Measurements from ENCODE around the gene NOSIP. TPM values are rescaled to one million over a fixed set of nuclear protein-coding genes. Genes with fewer than 3 reads are reported as not detected.

Gene NOSIP
- total and polyA plus RNA-seq, 2 of the 4 experiments (the other 2 are of a cell fraction) = 118 to 138 TPM

DNA sequence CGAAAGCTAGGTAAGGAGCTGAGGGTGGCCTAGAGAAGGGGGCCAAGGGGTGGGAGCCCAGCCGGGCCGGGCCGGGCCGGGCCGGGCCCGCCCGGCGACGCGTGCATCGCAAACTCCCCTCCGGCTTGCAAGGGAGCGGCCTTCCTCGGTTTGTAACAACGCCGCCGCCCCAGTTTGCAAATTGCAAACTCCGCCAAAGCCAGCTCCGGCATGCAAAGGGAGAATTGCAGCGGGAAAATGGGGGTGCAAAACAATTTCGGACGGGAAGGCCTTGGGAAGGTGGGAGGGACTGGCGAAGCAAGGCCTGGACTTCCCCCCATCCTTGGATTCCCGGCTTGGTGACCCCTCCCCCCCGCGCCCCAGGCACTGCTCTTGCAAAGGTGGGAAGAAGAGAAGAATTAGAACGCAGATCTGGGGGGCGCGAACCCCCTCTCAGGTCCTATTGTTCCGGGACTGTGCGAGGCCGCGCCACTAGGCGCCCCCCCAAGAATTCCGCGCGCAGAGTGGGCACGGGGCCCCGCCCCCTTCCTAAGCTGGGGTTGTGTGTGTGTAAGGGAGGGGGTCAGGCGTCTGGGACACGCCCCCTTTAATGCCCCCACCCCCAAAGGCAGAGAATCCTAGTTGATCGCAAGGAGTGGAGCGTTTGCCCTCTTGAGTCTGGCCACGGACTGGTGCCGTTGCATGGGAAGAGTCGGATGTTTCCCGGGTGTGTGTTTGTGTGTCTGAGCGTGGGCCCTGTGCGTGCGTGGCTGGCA is 11.6 kb upstream of the NOSIP start:
- Histone ChIP-seq H3K9me3 (ENCODE audit: control insufficient read depth, insufficient read depth, low read length) (no peaks in the 10 kb centered on the region), H2BK120ac (ENCODE audit: low read depth, low read length) (no peak overlapping the region), H2AFZ (replicated peaks; ENCODE audit: low read length, poor library complexity) (peak overlapping the region; percentile 85), H3K18ac (ENCODE audit: low read depth, low read length) (peak overlapping the region; percentile 20; the same call in 1 of the 2 replicates), H3K27me3 (ENCODE audit: control insufficient read depth, insufficient read depth, low read length) (no peaks in the 10 kb centered on the region), H2BK5ac (ENCODE audit: low read depth, low read length, poor library complexity, severe bottlenecking) (peak overlapping the region; percentile 81), H3K4me2 (ENCODE audit: low read depth, low read length) (peak overlapping the region; percentile 91), H4K91ac (ENCODE audit: insufficient read depth, low read depth, low read length) (no peak overlapping the region; the same call in 1 of the 2 replicates), H3K9me1 (ENCODE audit: insufficient read depth, low read length) (no peaks in the 10 kb centered on the region), H3K56ac (ENCODE audit: extremely low read depth, insufficient read depth, low read length) (peak overlapping the region; percentile 57; the same call in 1 of the 2 replicates), H2BK15ac (ENCODE audit: low read depth, low read length) (no peak overlapping the region), H4K5ac (ENCODE audit: low read depth, low read length) (peak overlapping the region; percentile 67; the same call in 1 of the 2 replicates), H2AK5ac (ENCODE audit: low read depth, low read length) (peak overlapping the region; percentile 76), H4K8ac (ENCODE audit: low read depth in 2 of 2, low read length in 2 of 2) (peak overlapping the region in 1 of 2 experiments; percentile 75; a peak in 1 of 4 replicates), H3K4me1 (ENCODE audit: control insufficient read depth, insufficient read depth, low read length) (peaks cover 7% of the 10 kb centered on the region; the same call in 1 of the 2 replicates), H2BK20ac (ENCODE audit: low read depth, low read length) (no peak overlapping the region), H3K14ac (replicated peaks; ENCODE audit: low read depth, low read length) (peak overlapping the region; percentile 75), H4K20me1 (ENCODE audit: insufficient read depth, low read length) (peaks cover 25% of the 10 kb centered on the region), H3K79me1 (ENCODE audit: low read depth in 1 of 2, low read length in 2 of 2) (peaks cover 6 to 27% of the 10 kb centered on the region in 2 experiments; a peak in 3 of 4 replicates), H3K36me3 (ENCODE audit: control insufficient read depth, insufficient read depth, low read length) (peaks cover 19% of the 10 kb centered on the region), H2AK9ac (replicated peaks; ENCODE audit: low read depth, low read length, poor library complexity) (peak overlapping the region; percentile 98), H3K4me3 (ENCODE audit: insufficient read depth, low read depth, low read length) (peak overlapping the region; percentile 97), H3K9ac (ENCODE audit: low read depth, low read length) (peak overlapping the region; percentile 94), H3K23ac (ENCODE audit: low read depth, low read length) (peak overlapping the region; percentile 97), H3K4ac (ENCODE audit: low read depth, low read length) (peak overlapping the region; percentile 85), H3K27ac (ENCODE audit: insufficient read depth, low read length) (peak overlapping the region; percentile 97)
- DNase-seq (peak; percentile 26), ATAC-seq (ENCODE audit: low read depth) (no peak; the same call in 1 of the 2 replicates)
- no TSS peak for BruUV-seq (replicated peaks)
- in situ Hi-C loops (cut with MboI; ENCODE audit: low sequenced_read_pairs) (no loop called here), intact Hi-C loops (cut with micrococcal nuclease) (loop anchor here (2.0 to 5.0 kb wide), 2 partner anchors 49 to 85 kb away; partner anchors contain the start of genes PRMT1 and RRAS), dilution Hi-C loops (cut with HindIII; ENCODE audit: low sequenced_read_pairs, unreplicated experiment) (no loop called here)
- 0% methylated on average over 7 of the region's 51 CpGs; no CpG with 5 or more reads in 1 of the 2 experiments for WGBS, 2 experiments (ENCODE audit: extremely low coverage in 2 of 2, insufficient read length in 1 of 2)
- TF ChIP-seq MXI1 (IDR thresholded peaks at IDR 0.05; ENCODE audit: borderline replicate concordance, low read depth, low read length) (0 out of 2 replicates have a peak, but pooled peaks have one; percentile 10), MAZ (IDR thresholded peaks at IDR 0.05; ENCODE audit: borderline replicate concordance, low read depth, low read length) (peak; percentile 31; the same call in 1 of the 2 replicates), FOS (IDR thresholded peaks at IDR 0.05; ENCODE audit: low read depth, low read length) (no peak), MAFK (IDR thresholded peaks at IDR 0.05; ENCODE audit: low read depth, low read length) (no peak), CHD1 (IDR thresholded peaks at IDR 0.05; ENCODE audit: low read depth, low read length) (no peak), NFE2L2 (IDR thresholded peaks at IDR 0.05; ENCODE audit: low read depth, low read length) (no peak), SMC3 (IDR thresholded peaks at IDR 0.05; ENCODE audit: low read depth, low read length) (no peak), RFX5 (IDR thresholded peaks at IDR 0.05; ENCODE audit: low read depth, low read length) (no peak)
- TF ChIP-seq, protein P1, sequence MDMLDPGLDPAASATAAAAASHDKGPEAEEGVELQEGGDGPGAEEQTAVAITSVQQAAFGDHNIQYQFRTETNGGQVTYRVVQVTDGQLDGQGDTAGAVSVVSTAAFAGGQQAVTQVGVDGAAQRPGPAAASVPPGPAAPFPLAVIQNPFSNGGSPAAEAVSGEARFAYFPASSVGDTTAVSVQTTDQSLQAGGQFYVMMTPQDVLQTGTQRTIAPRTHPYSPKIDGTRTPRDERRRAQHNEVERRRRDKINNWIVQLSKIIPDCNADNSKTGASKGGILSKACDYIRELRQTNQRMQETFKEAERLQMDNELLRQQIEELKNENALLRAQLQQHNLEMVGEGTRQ (IDR thresholded peaks at IDR 0.05; ENCODE audit: low read depth, low read length) = no peak
- TF ChIP-seq, protein P2, sequence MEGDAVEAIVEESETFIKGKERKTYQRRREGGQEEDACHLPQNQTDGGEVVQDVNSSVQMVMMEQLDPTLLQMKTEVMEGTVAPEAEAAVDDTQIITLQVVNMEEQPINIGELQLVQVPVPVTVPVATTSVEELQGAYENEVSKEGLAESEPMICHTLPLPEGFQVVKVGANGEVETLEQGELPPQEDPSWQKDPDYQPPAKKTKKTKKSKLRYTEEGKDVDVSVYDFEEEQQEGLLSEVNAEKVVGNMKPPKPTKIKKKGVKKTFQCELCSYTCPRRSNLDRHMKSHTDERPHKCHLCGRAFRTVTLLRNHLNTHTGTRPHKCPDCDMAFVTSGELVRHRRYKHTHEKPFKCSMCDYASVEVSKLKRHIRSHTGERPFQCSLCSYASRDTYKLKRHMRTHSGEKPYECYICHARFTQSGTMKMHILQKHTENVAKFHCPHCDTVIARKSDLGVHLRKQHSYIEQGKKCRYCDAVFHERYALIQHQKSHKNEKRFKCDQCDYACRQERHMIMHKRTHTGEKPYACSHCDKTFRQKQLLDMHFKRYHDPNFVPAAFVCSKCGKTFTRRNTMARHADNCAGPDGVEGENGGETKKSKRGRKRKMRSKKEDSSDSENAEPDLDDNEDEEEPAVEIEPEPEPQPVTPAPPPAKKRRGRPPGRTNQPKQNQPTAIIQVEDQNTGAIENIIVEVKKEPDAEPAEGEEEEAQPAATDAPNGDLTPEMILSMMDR (conservative IDR thresholded peaks at IDR 0.05; ENCODE audit: low read depth, low read length) = no peak
- ChIA-PET POLR2A (ENCODE audit: unreplicated experiment) (interaction anchor here (0.6 to 1.0 kb wide), 2 partner anchors 13 to 48 kb away, joined by 8 to 9 read pairs; no protein-coding TSS in a partner anchor), CTCF (interaction anchor here (1.5 kb wide), 1 partner anchor 12 kb away, joined by 3 read pairs; no protein-coding TSS in a partner anchor)

Measured in IMR-90 (cell line).